Measurements from ENCODE around the gene SLC46A3. TPM values are rescaled to one million over a fixed set of nuclear protein-coding genes. Genes with fewer than 3 reads are reported as not detected.

The SLC46A3 gene
- total and polyA plus RNA-seq, 2 of the 13 experiments (the other 11 are each of a cell fraction or from before 2014, with no cell fraction given) = not detected

GRCh38 chr13:28680541-28680940 lies 38.2 kb downstream of the SLC46A3 start:
- ChIA-PET CTCF (ENCODE audit: low intra/inter-chr PET ratio, low total read pairs) (no interaction called here), POLR2A (no interaction called here)
- Histone ChIP-seq H3K4me2 (ENCODE audit: low read depth, low read length) (no peak overlapping the region), H3K4me1 (ENCODE audit: insufficient read depth, low read length) (no peaks in the 10 kb centered on the region), H3K9me3 (ENCODE audit: low read length) (no peaks in the 10 kb centered on the region), H3K36me3 (replicated peaks in 1 of 2; ENCODE audit: control insufficient read depth in 1 of 2, insufficient read depth in 2 of 2, low read length in 2 of 2) (peaks cover 4 to 28% of the 10 kb centered on the region in 2 experiments; a peak in 3 of 5 replicates), H3K79me2 (ENCODE audit: insufficient read depth, low read length) (no peaks in the 10 kb centered on the region), H2AFZ (ENCODE audit: low read length) (no peak overlapping the region), H4K20me1 (ENCODE audit: insufficient read depth, low read length) (no peaks in the 10 kb centered on the region), H3K27ac (ENCODE audit: extremely low read length, insufficient read depth, low read length) (no peak overlapping the region), H3K4me3 (replicated peaks in 1 of 3; ENCODE audit: insufficient read depth in 1 of 3, low read depth in 2 of 3, low read length in 3 of 3) (no peak overlapping the region), H3K9ac (ENCODE audit: insufficient read depth, low read depth, low read length) (no peak overlapping the region), H3K27me3 (ENCODE audit: control insufficient read depth in 1 of 2, insufficient read depth in 2 of 2, low read length in 2 of 2) (no peaks in the 10 kb centered on the region)
- 93% methylated on average over 2 of the region's 2 CpGs for WGBS (ENCODE audit: low lambda C conversion rate)
- ATAC-seq (no peak), DNase-seq (ENCODE audit: low spot score) (no peak), FAIRE-seq (no peak)
- TF ChIP-seq SMYD3 (CRISPR knock-in tag; IDR thresholded peaks at IDR 0.05) (no peak), SMC3 (IDR thresholded peaks at IDR 0.05; ENCODE audit: low read length) (no peak), SIN3B (IDR thresholded peaks at IDR 0.05; ENCODE audit: low read length) (no peak), RFX5 (IDR thresholded peaks at IDR 0.05; ENCODE audit: low read depth, low read length) (no peak), ZNF280B (CRISPR knock-in tag; IDR thresholded peaks at IDR 0.05; ENCODE audit: borderline replicate concordance) (no peak), ZNF784 (CRISPR knock-in tag; IDR thresholded peaks at IDR 0.05; ENCODE audit: borderline replicate concordance) (no peak), ZNF382 (CRISPR knock-in tag; IDR thresholded peaks at IDR 0.05; ENCODE audit: borderline replicate concordance) (no peak), ZBTB21 (CRISPR knock-in tag; IDR thresholded peaks at IDR 0.05) (no peak), STAG1 (CRISPR knock-in tag; IDR thresholded peaks at IDR 0.05) (no peak), ZNF792 (CRISPR knock-in tag; IDR thresholded peaks at IDR 0.05) (no peak), MAFF (IDR thresholded peaks at IDR 0.05; ENCODE audit: low read depth, low read length) (no peak), TFAP4 (IDR thresholded peaks at IDR 0.05; ENCODE audit: borderline replicate concordance, low read depth) (no peak), DNMT3B (CRISPR knock-in tag; conservative IDR thresholded peaks at IDR 0.05) (no peak)
- intact Hi-C loops (cut with micrococcal nuclease; ENCODE audit: unreplicated experiment) = no loop called here
- in situ Hi-C loops (cut with HindIII; ENCODE audit: extremely low pct_ligation_motif_present, low pct_unique_long_range_greater_than_20kb) = loop anchor here (5.0 kb wide), 1 partner anchor 117 kb away; no protein-coding TSS in a partner anchor
- no TSS peak for BruUV-seq (replicated peaks)
